Measurements from ENCODE around the gene OR8H2.
"Not testable (repeated sequence)": the region's sequence is repeated elsewhere in the genome, so short reads cannot be mapped to it uniquely, and the experiment has no call there.

Gene OR8H2

DNA sequence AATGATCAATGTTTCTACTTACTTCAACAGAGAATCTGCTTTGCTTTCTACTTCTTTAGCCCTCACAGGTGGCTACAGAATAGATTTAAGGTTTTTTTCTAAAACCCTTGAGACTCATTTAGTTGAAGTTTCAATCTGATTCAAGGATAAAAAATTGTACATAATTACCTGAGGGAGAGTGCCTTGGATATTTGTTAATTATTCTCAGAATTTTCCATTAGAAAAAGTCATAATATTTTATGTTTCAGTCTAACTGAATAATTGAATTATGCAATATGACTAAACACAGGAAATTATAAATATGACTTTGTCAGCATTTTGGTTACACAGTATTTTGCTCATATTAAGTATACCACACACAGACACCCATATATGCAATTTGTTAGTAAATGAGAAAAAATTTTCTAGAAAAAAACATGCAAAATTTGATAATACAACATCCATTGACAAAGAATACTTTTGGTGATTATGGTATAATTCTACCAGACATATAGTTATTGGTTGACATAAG, 36.7 kb downstream of the OR8H2 start, which contains the start of gene OR8J3:
Gene OR8J3 (minus strand): TSS at position 51 of the 511 bp plus-strand sequence. CDS start 2,483 bp downstream, outside the sequence.
- no peak for TF ChIP-seq ZFX (IDR thresholded peaks at IDR 0.05; ENCODE audit: borderline replicate concordance)
- TF ChIP-seq CTCF (IDR thresholded peaks at IDR 0.05), result no peak
- H3K27ac ChIP-seq, result no peak within 1 kb of the TSS

GRCh38 chr11:56143681-56144080, 40.2 kb downstream of the OR8H2 start:
- H3K27ac ChIP-seq, result not testable (repeated sequence)

DNA sequence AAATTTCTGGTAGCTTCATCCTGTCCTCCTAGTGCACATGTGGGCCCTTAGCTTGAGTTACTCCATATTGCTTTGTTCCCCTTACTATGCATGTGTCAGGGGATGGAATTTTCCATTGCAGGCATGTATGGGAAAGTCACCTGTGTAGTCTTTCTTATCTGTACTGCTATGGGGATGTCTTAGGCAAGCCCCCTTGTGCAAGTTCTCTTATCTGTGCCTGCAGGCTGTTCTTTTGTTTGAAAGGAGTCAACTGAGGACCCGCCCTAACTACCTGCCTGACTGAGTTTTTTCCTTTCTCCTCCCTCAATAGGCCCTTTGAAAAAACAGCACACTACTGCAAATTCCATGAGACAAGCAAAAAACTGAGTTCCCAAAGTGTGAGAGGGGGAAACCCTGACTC, 47.9 kb downstream of the OR8H2 start:
- TF ChIP-seq CTCF (IDR thresholded peaks at IDR 0.05) (no peak), ZFX (IDR thresholded peaks at IDR 0.05; ENCODE audit: borderline replicate concordance) (no peak)
- no peak overlapping the region for H3K27ac ChIP-seq

DNA sequence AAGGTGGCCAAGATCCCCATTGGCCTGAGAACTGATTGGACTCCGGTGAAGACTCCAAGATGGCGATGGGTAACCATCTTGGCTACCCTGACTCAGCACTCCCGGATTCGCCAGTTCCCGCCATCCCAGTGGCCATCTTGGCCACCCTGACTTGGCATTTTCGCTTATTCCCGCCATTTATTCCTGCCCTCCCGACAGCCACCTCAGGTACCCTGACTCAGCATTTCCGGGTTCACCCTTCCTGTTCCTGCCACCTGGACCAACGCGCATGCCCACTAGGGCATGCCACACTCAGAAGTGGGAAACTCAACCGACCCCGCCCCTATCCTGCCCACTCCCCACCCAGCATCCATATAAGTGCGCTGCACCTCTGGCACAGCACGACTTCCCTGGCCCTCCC, 48.8 kb downstream of the OR8H2 start:
- TF ChIP-seq CTCF (IDR thresholded peaks at IDR 0.05), result no peak

More for the DNA sequence above, 48.8 kb downstream of the OR8H2 start:
- H3K27ac ChIP-seq, result no peak overlapping the region
